GM18873 (cell line): Measurements from ENCODE around the gene PRDX5.

Experiments used
- ATAC-seq: cut with Tn5 transposase; IDR thresholded peaks from one replicate; pipeline ENCODE4 v1.9.1; 2021; ENCODE audit warnings: mild to moderate bottlenecking, moderate library complexity, moderate number of reproducible peaks; ENCODE audit not compliant: unreplicated experiment, low FRiP score

PRDX5 gene

GRCh38 chr11:64289002-64289564, 28.8 kb upstream of the PRDX5 start:
- ATAC-seq, result no peak

- no peak for ATAC-seq
These were observed 27.3 kb upstream of the PRDX5 start for GRCh38 chr11:64290352-64291261.

DNA sequence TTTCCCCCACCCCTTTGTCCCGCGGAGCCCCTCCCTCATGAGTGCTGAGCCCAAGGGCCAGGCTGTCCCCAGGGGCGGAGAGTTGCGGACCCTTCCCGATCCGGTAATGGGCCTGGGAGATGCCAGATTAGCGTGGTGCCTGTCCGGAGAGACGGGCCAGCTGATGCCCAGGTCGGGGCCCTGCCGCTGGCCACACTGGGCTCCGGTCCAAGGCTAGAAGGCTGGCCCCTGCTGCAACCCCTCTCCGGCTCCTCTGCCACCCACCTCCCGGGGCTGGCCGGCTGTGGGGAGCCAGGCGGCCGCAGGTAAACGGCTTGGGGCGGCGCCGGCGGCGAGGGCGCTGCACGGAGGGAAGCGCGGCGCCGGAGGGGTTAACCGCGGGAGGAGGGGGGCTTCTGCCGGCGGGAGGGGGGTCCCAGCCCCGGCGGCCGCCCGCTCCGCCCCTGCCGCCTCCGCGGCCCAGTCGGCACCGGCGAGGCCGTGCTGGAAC, 26.6 kb upstream of the PRDX5 start, which contains the start of gene KCNK4:
KCNK4 (plus strand) TSS at position 41 of the 490 bp plus-strand sequence. CDS start 1,717 bp downstream, outside the sequence.
- ATAC-seq, result no peak

- ATAC-seq, result no peak
These were observed 26.0 kb upstream of the PRDX5 start for GRCh38 chr11:64291752-64292459.

GRCh38 chr11:64292460-64293254, 25.3 kb upstream of the PRDX5 start:
- ATAC-seq, result no peak

DNA sequence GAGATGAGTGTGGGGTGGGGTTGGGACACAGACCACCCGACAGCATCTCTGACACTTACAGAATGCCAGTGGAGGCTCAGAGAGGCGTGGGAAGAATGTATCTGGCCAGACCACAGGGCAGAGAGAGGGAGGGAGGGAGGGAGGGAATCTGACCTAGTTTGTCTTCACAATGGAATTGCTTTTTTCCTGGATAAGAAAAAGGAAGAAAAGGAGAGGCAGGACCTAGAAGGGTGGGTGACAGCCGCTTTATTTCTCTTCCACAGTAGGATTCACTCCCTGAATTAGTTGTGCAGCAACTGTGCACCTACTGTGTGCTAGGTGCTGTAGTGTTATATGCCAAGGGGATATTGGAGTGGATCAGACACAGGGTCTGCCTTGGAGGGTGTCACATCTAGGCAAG, 23.1 kb upstream of the PRDX5 start:
- ATAC-seq, result no peak

- no peak for ATAC-seq
These were observed 22.2 kb upstream of the PRDX5 start for GRCh38 chr11:64295760-64296159.

DNA sequence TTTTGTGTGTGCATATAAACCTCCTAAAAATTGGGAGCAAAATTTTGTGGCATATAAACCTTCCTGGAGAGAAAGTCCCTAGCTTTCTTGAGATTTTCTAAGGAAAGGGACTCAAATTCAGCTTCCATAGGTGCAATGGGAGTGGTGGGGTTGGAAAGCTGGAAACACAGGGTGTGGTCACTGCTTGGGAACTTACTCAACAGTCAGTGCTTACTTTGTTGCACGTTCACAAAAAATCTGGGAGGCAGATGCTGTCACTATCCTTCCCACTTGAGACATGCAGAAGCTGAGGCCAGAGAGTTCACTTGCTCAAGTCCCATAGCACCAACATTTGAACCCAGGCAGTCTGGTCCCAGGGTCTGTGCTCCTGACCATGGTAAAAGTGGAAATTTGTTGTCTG, 21.7 kb upstream of the PRDX5 start:
- no peak for ATAC-seq

- ATAC-seq, result no peak
These were observed 20.9 kb upstream of the PRDX5 start for GRCh38 chr11:64296830-64297698.

- no peak for ATAC-seq
These were observed 20.1 kb upstream of the PRDX5 start for GRCh38 chr11:64297699-64298358.

- ATAC-seq, result no peak
These were observed 18.7 kb upstream of the PRDX5 start for GRCh38 chr11:64298966-64299846.

DNA sequence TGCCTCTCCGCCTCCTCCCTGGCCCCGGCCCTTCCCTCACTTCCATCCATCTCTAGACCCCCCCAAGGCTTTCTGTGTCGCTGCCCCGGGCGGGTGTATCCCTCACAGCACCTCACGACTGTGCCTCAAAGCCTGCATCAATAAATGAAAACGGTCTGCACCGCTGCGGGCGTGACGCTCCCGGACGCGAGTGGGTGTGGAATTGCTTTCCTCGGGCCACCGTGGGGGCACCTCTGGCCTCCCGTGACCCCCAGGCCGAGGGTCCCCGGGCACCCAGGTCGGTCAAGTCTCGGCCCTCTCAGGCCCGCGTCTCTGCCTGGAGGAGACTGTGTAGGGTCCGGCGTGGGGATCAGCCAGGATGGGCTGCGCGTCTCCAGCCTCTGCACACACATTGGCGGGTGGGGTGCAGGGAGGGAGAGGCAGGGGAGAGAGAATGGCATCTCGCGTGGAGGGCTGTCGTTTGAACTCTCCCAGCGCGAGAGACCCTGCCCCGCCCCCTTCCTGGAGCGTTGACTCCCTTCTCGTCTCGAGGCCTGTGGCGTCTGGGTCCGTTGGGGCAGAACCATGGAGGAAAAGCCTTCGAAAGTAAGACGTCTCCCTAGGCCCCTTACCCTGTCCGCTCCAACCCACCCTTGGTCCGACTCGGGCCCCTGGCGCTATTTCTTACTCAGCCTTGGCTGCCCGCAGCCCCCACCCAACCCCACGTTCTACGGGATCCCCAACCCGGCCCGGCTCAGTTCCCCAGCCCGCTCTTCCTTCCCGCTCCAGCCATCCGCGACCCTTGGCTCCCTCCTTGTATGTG, 17.9 kb upstream of the PRDX5 start, which contains the start of gene CATSPERZ:
CATSPERZ (plus strand) TSS at position 512 of the 802 bp plus-strand sequence; CDS start at position 565, 53 bp downstream.
- ATAC-seq, result no peak

GRCh38 chr11:64303109-64304031, 14.6 kb upstream of the PRDX5 start:
- no peak for ATAC-seq

DNA sequence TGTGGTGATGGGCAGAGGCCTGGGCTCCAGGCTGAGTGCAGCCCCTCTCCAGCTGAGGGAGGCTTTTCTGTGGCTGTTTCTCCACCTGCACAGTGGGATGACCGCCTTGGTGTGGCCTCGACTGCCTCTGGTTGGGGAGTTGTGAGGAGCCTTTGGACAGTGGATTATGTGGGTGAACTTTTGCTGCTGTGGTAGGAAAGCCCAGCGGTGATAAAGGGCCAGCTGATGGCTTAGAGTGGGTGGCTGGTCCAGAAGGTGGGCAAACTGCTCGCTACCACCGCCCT, 13.9 kb upstream of the PRDX5 start:
- no peak for ATAC-seq

GRCh38 chr11:64304316-64305072, 13.4 kb upstream of the PRDX5 start:
- no peak for ATAC-seq
